MCF 10A (cell line): Measurements from ENCODE around the gene FMNL2. TPM values are rescaled to one million over a fixed set of nuclear protein-coding genes. Genes with fewer than 3 reads are reported as not detected.

Experiments
- BruUV-seq: library from RNA; stranded (reverse); fragments of 400-500 nt; replicated peaks from 2 replicates; lab custom pipeline; 2021; lab: Mats Ljungman, UMichigan
- CTCF ChIA-PET: fragments of 300-600 bp; sonication (Branson Sonifier 250); formaldehyde crosslinking; extraction: SDS; loops from one replicate; lab custom pipeline; 2021; ENCODE audit warnings: antibody characterized with exemption, inconsistent platforms; lab: Yijun Ruan, JAX
- POLR2A ChIA-PET: fragments of 300-600, 350-650 bp; sonication (Branson Sonifier 250); formaldehyde crosslinking; extraction: SDS; loops from one replicate; lab custom pipeline; 2020; ENCODE audit warnings: antibody characterized with exemption, inconsistent platforms; lab: Yijun Ruan, JAX
- DNase-seq: peaks from one replicate; pipeline ENCODE4 v3.0.0-alpha.2; 2018; ENCODE audit not compliant: unreplicated experiment
- H3K27ac Mint-ChIP-seq: one replicate; pipeline ENCODE4 v1.8.0; 2022; ENCODE audit warnings: mild to moderate bottlenecking, low read depth, mixed read lengths; ENCODE audit not compliant: unreplicated experiment
- H3K27me3 Mint-ChIP-seq: one replicate; pipeline ENCODE4 v1.8.0; 2022; ENCODE audit warnings: mixed read lengths; ENCODE audit not compliant: insufficient read depth, unreplicated experiment
- H3K36me3 Mint-ChIP-seq: one replicate; pipeline ENCODE4 v1.8.0; 2022; ENCODE audit warnings: mild to moderate bottlenecking, moderate library complexity, mixed read lengths; ENCODE audit not compliant: insufficient read depth, unreplicated experiment
- H3K4me1 Mint-ChIP-seq: one replicate; pipeline ENCODE4 v1.8.0; 2022; ENCODE audit warnings: mixed read lengths; ENCODE audit not compliant: insufficient read depth, unreplicated experiment
- H3K4me3 Mint-ChIP-seq: one replicate; pipeline ENCODE4 v1.8.0; 2022; ENCODE audit warnings: mild to moderate bottlenecking, moderate library complexity, mixed read lengths; ENCODE audit not compliant: unreplicated experiment
- H3K9me3 Mint-ChIP-seq: one replicate; pipeline ENCODE4 v1.8.0; 2022; ENCODE audit warnings: mixed read lengths; ENCODE audit not compliant: unreplicated experiment
- CTCF ChIP-seq: fragments of 200-600 bp; IDR thresholded peaks from one replicate; pipeline ENCODE4 v1.8.0; 2022; ENCODE audit warnings: antibody characterized with exemption, mild to moderate bottlenecking; ENCODE audit not compliant: unreplicated experiment
- intact Hi-C: fragments of 100-400 bp; cut with micrococcal nuclease; formaldehyde crosslinking; loops from 2 replicates; pipeline ENCODE4 v1.14.1; 2022
- total RNA-seq: library from RNA; stranded (reverse); gene quantifications from 2 replicates; pipeline ENCODE4 v1.2.3, GENCODE V29; 2022

Gene FMNL2
- total RNA-seq, 1 experiment from 2014 or later = 76.5 TPM

- ChIA-PET POLR2A (interaction anchor here (0.8 to 1.9 kb wide), 4 partner anchors 10 to 20 kb away, joined by 3 to 6 read pairs (median 4); no protein-coding TSS in a partner anchor), CTCF (interaction anchor here (1.1 kb wide), 1 partner anchor 9 kb away, joined by 4 read pairs; no protein-coding TSS in a partner anchor)
- Mint-ChIP-seq H3K27ac (no peak overlapping the region), H3K4me1 (peaks cover 38% of the 10 kb centered on the region), H3K9me3 (peaks cover under 1% of the 10 kb centered on the region), H3K36me3 (no peaks in the 10 kb centered on the region), H3K27me3 (no peaks in the 10 kb centered on the region), H3K4me3 (no peak overlapping the region)
- no TSS peak for BruUV-seq
- DNase-seq = no peak
- intact Hi-C loops = no loop called here
- TF ChIP-seq CTCF = no peak
Observed at GRCh38 chr2:152395103-152395502, 60.1 kb downstream of the FMNL2 start.

DNA sequence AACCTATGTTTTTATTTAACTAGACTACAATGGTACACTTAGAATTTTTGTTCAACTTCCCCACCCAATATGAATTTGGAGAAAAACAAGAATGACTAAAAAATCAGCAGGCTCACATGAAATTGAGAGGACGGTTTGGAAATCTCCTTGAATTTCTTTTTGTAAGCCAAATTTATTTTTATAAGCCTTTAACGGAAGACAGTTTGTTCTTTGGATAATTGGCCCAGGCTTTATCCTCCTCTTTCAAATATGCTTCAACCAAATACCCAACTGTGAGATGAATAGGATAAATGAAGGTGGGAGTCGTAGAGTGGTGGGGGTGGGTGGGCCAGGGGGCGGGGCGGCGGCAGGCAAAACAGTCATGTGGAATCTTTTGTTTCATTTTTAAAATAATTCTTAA is 60.6 kb downstream of the FMNL2 start:
- no peaks in the 10 kb centered on the region for H3K9me3 Mint-ChIP-seq
- ChIA-PET CTCF (interaction anchor here (0.5 to 1.1 kb wide), 2 partner anchors 9 to 1471 kb away, joined by 3 to 4 read pairs; no protein-coding TSS in a partner anchor), POLR2A (interaction anchor here (1.1 to 1.7 kb wide), 2 partner anchors 10 to 14 kb away, joined by 4 read pairs; no protein-coding TSS in a partner anchor)
- no peaks in the 10 kb centered on the region for H3K27me3 Mint-ChIP-seq
- H3K4me3 Mint-ChIP-seq = no peak overlapping the region
- BruUV-seq = no TSS peak
- peaks cover 39% of the 10 kb centered on the region for H3K4me1 Mint-ChIP-seq
- H3K36me3 Mint-ChIP-seq = no peaks in the 10 kb centered on the region
- intact Hi-C loops = no loop called here
- TF ChIP-seq CTCF = no peak
- no peak for DNase-seq
- no peak overlapping the region for H3K27ac Mint-ChIP-seq

DNA sequence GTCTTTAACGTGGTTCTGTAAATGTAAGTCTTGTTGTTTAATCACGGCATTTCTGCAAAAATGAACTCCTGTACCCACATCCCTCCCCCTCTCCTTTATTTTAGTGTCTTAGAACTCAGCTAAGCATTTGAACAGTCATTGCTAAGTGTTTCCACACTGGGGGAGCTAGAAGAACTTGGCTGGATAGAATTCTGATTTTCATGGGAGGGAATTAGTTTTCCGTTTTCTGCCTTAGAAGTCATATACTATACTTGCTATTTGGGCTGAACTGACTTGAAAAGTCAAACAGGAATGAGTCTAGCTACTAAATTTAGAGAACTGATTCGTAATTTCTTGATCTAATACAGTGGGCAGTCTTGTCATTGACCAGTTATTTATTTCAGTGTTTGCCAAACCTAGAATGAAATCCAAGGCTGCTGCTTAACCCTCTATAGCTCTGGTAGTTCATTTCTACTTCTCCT is 61.1 kb downstream of the FMNL2 start:
- Mint-ChIP-seq H3K27me3 (no peaks in the 10 kb centered on the region), H3K9me3 (no peaks in the 10 kb centered on the region), H3K27ac (no peak overlapping the region), H3K4me3 (no peak overlapping the region), H3K36me3 (no peaks in the 10 kb centered on the region), H3K4me1 (peaks cover 43% of the 10 kb centered on the region)
- CTCF ChIA-PET = interaction anchor here (0.5 to 0.6 kb wide), 2 partner anchors 244 to 1471 kb away, joined by 3 read pairs; no protein-coding TSS in a partner anchor
- DNase-seq = no peak
- intact Hi-C loops = no loop called here
- no peak for TF ChIP-seq CTCF
- BruUV-seq = no TSS peak
- POLR2A ChIA-PET = interaction anchor here (1.1 kb wide), 1 partner anchor 14 kb away, joined by 4 read pairs; no protein-coding TSS in a partner anchor

DNA sequence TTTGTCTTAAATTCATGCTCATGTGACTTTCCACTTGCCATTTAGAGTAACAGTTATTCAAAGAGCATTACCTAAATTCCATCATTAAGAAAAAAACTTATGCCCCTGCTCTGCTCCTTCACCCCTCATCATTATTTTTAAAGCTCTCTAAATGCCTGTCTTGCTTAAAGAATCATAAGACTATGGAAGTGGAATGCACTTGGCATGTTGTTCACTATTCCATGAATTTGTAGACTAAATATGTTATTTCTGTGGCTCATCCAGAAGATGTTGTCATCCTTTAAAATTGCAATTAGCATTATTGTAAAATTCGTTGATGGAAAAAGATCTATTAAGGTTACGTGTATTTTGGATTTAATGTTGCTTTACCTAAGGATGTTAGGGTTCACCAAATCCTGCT is 61.8 kb downstream of the FMNL2 start:
- CTCF ChIA-PET = no interaction called here
- no peak overlapping the region for H3K27ac Mint-ChIP-seq

More for the DNA sequence above, 61.8 kb downstream of the FMNL2 start:
- Mint-ChIP-seq H3K36me3 (no peaks in the 10 kb centered on the region), H3K9me3 (no peaks in the 10 kb centered on the region), H3K4me3 (no peak overlapping the region), H3K4me1 (peaks cover 39% of the 10 kb centered on the region), H3K27me3 (no peaks in the 10 kb centered on the region)
- intact Hi-C loops = no loop called here
- POLR2A ChIA-PET = interaction anchor here (1.1 kb wide), 1 partner anchor 13 kb away, joined by 4 read pairs; no protein-coding TSS in a partner anchor
- no TSS peak for BruUV-seq
- TF ChIP-seq CTCF = no peak
- no peak for DNase-seq
